RKO (cell line): Measurements from ENCODE around the gene ADORA1.

Experiments
- DNase-seq: peaks from one replicate; pipeline ENCODE4 v3.0.0-alpha.2; 2016; ENCODE audit warnings: low spot score

ADORA1 gene

DNA sequence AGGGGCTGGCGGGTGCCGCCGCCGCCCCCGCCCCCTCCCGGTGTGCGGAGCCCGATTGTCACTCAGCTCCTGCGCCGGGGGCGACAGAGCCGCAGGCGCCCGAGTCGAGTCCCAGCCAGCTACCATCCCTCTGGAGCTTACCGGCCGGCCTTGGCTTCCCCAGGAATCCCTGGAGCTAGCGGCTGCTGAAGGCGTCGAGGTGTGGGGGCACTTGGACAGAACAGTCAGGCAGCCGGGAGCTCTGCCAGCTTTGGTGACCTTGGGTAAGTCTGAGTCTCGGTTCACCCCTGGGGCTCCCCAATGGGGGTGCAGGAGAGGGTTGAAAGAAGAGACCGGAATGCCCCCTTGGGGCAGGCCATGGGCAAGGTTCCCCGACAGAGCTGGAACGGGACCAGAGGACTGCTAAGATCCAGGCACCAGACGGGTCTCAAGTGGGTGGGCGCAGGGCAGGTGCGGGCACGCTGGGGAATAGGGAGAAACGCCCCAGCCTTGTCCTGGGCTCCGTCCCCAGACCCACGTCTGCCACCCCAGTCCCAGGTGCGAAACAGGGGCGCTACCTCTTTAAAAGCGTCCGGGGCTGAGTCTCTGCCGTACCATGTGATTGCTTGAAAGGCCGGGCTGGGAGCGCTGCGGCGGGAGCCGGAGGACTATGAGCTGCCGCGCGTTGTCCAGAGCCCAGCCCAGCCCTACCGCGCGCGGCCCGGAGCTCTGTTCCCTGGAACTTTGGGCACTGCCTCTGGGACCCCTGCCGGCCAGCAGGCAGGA is at the start of gene ADORA1:
TSS of gene ADORA1 (plus strand) at position 61 of the 765 bp plus-strand sequence. CDS start 1,116 bp downstream, outside the sequence.
- peak; percentile 81 for DNase-seq

DNA sequence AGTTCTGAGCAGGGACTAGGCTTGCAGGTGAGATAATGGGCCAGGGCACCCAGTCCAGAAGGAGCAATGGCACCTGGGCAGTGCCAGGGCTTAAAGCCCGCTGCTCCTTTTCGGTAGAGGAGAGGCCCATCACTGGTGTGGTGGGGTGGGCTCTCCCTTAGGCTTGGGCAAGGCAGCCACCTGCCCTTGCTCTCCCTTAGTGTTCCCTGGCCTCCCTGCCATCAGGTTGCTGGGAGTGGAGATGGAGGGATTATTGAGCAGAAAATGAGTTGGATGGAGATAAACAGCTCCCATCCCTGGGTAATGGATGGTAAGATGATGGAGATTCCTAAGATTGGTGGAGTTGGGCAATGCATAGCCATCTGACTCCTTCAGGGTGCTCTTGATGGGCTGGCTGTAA is 49.6 kb upstream of the ADORA1 start:
- no peak for DNase-seq

DNA sequence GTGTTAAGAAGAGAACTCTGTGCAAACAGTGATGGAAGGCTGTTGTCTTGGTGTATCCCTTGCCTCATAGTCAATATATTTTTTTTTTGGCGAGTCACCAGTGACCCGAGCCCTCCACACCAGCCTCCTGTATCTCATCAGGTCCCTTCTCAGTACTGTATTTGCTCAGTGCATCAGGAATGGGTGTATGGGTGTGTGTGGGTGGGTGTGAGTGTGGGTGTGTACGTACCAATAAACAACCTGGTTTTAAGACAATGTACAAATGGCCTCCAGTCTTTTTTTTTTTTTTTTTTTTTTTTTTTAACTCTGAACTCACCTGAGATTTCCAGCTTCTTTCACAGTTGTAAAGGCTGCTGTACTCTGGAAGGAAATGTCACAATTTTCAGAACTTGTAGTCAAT is 49.0 kb upstream of the ADORA1 start:
- DNase-seq: no peak

DNA sequence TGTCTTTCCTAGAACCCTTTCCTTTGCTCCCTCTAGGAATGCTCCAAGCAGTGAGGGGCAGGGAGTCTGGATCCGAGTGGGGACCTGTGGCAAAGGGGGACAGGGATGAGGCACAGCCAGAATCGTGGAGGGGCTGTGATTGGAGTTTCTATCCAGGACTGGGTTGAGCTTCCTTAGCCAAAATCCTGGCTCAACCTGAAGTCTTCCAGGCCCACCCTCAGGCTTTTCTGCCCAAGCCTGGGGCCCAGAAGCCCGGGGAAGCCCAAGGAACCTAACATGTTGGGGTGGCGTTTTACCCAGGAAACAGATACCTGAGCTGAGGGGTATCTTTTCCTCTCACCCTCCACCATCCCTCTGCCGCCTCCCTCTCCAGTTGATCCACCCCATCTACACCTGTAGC is 47.1 kb upstream of the ADORA1 start:
- no peak for DNase-seq

DNA sequence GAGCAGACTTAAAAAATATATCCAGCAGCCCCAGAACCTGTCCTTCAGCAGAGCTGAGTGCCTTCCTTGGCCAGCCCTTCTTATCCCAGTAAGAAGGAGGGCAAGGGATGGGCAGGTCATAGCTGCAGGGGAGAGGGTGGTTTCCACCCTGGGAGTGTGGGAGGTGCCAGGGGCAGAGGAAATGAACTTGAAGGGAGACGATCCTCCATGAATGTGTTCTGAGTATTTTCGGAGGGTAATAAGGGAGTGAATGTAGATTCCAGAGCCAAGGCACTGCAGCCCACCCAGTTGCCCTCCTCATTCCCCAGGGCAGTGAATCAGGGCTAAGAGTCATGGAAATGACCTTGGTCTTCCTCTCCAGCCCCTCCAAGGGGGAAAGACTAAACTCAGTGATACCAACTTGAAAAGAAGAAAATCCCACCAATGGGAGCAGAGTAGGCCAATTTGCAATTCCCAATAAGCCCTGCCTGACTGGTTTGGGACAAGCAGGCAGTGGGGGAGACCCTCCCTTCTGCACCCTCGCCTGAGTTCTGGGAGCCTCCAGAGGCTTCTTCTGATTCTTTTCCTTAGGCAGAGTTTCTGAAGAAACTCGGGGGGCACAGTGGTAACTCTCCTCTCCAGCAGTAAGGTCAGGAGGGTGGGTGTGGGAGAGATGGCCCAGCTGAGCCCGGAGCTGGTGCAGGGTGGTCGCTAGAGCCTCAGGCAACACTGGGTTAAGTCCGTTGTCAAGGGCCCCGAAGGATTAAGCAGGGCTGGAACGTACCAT is 45.9 kb upstream of the ADORA1 start:
- no peak for DNase-seq

DNA sequence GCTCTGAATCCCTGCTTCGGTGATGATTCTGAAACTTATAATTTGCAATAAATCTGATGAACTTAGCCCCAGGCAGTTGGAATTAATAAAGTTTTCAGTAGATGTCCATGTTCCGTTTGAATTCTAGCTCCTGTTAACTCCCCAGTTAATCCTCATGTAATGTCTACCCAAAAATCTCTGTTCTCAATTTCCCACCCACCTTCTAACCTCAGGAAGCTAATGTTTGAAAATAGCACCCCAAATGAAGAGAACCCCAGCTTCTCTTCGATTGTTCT is 45.4 kb upstream of the ADORA1 start:
- no peak for DNase-seq

DNA sequence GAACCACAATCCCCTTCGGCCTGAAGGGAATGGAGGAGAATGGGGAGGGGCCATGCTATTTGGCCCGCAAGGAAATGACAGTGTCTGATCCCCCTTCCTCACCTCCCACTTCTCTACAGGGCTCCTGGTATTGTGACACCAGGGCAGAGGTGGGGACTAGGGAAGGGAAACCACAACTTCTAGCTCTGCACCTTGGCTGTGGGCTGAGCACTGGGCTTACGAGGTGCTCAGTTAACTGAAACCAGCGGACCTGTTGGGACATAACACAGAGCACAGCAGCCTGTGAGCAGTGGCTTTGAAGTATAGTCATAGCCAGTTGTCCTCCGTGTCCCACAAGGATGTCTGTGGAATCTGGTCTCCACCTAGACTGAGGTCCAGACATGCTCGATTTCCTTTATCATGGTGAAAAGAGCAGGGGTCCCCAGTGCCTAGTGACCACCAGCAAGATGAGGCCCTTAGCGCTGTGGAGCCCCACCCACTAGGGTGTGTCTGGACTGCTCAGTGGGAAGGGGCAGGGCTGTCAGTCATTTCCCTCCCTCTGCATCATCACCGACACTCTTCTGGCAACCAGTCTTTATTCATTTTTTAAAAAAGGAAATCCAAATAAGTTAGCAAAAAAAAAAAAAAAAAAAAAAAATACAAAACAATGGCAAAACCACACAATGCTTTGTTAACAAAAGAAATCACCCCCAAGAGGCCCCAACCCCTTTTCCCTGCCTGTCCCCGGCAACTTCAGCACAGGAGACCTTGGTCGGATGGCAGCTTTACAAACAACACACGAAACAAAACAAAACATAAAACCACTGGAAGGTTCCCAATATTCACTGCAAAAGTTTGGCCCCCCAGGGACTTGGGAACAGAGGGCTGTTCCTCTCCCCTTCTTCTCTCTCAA is 44.7 kb upstream of the ADORA1 start:
- DNase-seq: no peak

DNA sequence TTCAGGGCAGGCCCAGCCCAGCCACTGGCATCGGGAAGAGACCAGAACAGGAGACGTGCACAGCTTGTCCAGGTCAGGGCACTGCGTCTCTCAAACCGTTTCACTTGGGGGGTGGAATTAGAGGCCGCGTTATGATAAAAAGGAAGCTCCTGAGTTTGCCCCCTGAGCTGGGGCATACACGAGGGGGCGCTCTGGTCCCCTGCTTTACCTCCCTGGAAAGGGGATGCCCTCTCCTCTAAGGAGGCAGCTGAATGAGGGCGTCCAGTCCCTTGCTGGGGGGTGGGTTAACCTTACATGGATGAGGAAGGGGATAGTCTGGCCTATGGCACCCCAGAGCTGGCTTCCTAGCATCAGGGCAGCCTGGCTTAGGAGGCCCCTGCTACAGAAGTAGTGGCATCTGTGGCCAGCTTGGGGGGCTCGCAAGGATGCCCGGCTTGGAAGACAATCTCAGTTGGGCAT is 44.0 kb upstream of the ADORA1 start:
- no peak for DNase-seq

DNA sequence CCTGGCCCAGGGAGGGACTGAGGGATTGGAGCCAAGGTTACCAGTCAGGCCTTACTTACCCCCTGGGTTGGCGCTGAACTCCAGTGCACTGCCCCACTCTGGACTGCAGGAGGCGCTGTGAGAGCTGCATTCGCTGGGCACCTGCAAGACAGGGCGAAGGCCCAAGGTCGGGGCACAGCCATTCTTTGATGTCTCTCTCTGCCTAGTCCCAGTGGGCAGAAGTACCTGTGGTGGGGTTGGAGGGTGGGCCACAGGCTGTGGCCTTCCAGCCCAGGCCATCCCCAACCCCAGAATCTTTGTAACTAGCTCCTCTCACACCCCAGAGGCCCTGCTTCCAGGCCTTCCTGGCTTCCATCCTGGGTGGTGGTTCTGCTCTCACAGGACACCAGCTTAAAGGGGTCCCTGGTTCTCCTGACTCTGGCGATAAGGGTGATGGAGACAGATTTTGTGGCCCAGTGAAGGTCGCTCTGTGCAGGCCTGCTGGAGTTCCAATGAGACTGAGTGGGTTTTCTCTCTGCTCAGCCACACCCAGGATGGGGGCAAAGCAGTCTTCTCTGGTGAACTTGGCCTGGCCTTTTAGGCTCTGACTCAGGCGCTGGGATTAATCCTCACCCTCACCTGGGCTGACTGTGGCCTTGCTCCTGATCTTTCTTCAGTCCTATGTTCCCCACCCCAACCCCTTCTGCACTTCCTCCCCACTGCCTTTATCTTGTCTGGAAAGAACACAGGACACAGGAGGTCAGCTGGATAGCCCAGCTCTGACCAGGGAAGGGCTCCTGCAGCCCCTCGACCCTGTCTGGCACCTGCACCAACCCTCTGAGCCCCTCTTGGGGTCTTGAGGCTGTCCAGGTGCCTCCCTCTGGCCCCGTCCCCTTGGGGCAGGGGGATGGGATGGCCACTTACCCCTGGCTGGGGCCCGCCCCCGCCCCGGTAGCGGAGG is 42.7 kb upstream of the ADORA1 start:
- no peak for DNase-seq

DNA sequence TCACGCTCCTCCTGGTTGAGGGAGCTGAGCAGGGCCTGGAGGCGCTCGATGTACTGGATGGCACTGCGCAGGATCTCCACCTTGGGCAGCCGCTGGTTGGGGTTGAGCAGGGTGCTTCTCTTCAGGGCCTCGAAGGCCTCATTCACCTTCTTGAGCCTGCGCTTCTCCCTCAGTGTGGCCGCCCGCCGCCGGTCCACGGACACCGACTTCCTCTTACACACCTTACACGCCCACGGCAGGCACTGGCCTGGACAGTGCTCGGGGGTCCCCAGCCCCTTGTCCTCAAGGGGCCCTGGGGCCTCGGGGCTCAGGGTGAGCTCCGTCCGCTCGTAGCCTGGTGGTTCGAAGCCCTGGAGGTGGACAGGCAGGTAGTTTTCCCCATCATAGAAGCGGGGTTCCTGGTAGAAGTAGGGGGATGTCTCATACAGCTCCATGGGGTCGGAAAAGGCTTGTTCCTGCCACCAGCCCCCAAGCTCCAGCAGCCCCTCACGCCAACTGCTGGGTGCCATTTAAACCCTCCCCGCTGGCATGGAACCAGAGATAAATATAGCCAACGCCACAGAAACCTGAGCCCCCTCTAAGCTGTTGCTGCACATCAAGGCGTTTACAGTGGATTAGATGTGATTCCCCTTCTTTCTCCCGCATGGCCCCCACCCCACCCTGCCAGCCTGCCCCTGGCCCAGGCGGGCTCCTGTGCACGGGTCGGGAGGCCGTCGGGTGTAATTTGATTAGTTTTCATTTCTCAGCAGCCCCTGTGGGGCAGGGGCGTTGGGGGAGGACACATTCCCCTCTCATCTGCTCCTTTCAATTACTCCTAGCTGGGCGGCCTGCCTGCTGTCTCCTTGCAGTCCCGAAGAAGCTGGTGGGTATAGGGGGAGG is 41.8 kb upstream of the ADORA1 start, which contains the start of gene MYOG:
TSS of gene MYOG (minus strand) at position 485 of the 879 bp plus-strand sequence. CDS start at position 434, 51 bp downstream.
- no peak for DNase-seq

DNA sequence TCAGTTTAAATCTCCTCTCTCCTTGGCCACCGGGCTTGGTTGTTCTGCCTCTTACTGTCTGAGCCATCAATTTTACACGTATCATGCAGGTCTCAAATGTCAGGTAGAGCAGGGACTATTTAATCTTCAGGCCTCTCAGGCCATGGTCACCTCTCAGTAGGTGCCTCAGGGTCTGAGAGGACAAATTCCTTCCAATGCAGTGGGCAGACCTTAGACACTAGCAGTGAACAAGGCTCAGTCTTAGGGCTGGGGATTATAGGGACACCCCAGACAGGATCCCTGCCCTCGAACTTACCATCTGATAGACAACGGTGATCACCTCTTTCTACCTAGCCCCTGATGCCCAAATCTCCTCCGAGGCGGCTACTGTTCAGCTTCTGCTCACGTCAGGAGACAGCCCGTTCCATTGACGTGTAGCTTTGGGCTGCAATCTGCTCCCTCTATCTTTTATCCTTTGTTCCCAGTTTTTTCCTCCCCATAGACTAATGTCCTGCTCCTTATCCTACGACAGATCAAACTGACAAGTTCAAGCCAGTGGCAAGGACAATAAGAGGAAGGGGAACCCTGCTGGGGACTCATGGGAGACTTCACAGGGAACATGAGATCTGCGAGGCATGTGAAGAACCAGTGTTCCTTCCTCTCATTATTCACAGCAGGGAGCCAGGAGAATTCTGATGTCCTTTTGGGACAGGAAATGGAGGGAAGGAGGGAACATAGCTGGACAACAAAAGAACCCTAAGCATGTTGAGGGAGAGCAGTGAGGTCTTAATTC is 40.3 kb upstream of the ADORA1 start:
- no peak for DNase-seq

DNA sequence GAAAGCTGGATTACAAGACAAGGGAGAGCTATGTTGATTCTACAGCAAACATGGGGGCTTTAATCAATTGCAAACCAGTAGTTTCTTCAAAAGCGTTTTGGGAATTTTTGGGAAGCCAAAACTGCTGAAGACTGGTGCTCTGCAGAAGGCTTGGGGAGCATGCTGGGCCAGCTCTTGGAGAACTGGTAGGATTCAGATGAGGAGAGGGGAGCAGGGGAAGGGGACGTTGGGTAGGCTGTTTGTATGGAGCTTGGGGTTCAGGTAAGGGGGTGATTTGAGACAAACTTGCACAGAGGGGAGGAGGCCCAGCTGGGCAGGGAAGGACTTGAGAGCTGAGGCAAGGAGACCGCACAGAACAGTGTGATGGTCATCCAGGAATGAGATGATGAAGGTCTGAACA is 39.1 kb upstream of the ADORA1 start:
- no peak for DNase-seq

DNA sequence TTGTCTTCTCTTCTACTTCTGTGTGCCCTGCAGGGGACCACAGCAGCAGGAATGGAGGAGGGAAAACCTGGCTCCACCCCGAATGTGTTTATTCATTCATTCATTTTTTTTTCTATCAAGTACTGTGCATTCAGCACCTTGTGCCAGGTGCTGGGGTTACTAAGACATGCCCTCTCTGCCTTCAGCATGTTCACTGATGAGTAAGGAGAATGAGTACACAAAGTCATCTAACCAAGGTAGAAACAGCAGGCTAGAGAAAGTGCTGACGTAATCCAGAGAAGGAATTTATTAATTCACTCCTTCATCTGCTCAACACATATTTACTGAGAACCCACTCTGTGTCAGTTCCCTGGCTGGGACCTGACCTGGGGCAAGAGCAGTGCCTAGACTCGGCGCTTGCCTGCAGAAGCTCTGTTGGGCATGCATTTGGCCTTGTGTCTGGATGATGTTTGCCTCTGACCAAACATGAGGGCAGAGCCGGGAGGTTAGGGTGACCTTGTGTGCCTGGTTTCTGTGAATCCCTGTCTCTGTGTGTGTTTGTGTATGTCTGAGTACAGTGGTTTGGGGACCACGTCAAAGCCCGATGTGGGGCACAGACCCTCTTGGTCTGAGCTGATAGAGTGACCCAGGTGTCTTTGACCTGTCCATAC is 38.4 kb upstream of the ADORA1 start:
- DNase-seq: no peak

DNA sequence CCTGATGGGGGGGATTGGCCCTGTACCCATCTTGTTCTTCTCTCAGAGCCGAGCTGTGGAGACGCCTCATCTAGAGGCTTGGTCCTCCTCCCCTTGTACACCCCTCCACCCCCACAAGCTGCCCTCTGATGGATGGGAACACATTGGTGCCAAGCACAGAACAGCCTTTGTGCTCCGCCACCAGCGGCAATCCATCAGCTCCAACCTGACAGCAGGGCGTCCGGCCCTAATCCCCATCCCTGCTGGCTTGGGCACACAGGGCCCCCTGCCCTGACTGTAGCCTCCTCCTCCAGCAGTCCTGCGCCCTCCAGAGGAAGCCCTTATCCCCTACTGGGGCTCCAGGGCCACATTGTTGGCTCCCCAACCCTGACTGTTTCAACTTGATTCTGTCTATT is 37.9 kb upstream of the ADORA1 start:
- DNase-seq: no peak

DNA sequence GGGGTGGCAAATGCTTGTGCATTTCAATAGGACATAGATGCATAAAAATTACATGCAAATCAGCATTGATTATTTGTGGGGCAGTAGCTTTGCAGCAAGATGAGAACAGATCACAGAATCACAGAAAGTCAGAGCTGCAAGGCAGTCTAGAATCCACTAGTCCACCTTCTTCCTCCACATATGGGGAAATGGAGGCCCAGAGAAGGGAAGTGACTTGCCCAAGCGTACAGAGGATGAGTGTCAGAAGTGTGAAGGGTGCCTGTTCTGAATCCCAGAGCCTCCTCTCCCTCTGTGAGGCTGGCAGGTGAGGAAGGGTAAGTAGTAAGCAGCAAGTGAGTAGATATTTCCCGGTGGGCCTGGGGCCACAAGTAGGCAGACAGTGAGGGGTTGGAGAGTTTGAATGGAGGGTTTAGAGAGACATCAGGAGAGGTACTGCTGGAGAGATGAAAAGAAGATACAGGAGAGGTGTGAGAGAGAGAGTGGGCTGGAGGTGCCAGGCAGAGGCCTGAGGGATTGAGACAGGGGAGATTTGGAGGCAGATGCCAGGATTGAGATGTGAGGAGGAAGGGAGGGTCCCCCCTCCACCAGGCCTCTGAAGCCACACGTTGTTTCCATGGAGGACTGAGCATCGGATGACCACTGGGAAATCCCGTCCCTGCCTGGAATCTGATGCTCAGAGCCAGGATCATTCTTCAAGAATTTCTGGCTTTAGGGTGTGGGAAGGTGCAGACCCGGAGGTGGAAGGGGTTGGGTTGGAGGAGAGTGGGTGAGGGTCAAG is 36.9 kb upstream of the ADORA1 start:
- no peak for DNase-seq

DNA sequence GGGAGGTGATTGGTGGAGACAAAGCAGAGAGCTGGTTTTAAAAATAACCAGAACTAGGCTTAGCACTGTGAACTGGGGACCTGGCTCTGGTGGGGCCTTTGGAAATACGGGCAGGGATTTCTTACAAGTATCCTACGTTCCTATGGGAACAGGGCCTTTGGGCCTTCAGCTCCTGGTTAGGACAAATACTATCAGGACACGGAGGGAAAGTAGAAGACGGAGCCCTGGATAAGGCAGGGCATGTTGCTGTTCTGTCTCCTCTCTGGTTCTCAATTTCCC is 36.4 kb upstream of the ADORA1 start:
- no peak for DNase-seq

DNA sequence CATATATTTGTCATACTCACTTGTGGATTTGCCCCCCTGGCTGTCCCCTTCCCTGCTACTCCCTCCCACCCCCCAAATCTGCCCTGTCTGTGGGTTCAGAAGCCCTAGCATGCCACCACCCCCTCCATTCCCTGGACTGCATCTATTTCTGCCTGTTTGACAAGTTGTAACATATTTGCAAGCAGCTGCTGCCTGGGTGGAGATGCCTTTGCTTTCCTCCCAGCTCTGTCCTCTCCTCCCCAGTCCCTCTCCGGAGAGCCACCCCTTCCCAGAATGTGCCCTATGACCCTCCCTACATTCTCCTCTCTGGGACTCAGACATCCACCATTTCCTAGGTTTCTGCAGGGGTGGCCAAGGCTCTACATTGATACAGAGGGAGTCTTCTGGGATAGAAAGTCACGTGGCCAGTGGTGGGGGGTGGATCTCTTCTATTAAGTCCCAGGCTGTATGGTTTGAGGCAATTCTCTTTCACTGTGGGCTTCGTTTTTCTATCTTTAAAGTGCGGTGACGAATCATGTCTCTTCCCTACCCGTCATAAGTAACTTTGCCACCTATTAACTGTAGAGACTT is 35.7 kb upstream of the ADORA1 start:
- DNase-seq: no peak

DNA sequence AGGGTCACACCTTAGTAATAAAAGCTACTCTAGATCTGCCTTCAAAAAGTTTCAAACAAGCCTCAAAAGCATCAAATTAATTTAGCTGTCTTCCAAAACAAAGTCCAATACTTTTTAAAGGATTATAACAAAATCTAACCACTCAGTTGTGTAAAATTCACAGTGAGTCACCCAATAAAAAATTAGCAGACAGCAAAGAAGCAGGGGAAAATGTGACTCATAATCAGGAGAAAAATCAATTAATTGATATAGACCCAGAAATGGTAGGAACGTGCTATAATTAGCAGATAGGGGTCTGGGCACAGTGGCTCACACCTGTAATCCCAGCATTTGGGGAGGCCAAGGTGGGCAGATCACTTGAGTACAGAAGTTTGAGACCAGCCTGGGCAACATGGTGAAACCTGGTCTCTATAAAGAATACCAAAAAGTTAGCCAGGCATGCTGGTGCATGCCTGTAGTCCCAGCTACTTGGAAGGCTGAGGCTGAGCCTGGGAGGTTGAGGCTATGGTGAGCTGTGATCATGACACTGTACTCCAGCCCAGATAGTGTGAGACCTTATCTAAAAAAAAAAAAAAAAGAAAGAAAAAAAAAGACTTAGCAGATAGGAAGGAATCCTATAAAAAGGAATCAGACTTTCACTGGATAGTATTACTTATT is 33.6 kb upstream of the ADORA1 start:
- DNase-seq: no peak
